Glutamatergic neuron (in vitro differentiated cells): Measurements from ENCODE around the gene PGF. TPM values are rescaled to one million over a fixed set of nuclear protein-coding genes. Genes with fewer than 3 reads are reported as not detected.

Source experiments
- DNase-seq: peaks from one replicate; pipeline ENCODE4 v3.0.0; 2022
- H3K27ac Mint-ChIP-seq: one replicate; pipeline ENCODE4 v1.8.0; 2020; ENCODE audit warnings: mild to moderate bottlenecking, mixed read lengths, inconsistent platforms; ENCODE audit not compliant: unreplicated experiment
- H3K27me3 Mint-ChIP-seq: one replicate; pipeline ENCODE4 v1.8.0; 2020; ENCODE audit warnings: mild to moderate bottlenecking, moderate library complexity, mixed read lengths, inconsistent platforms; ENCODE audit not compliant: unreplicated experiment
- H3K36me3 Mint-ChIP-seq: one replicate; pipeline ENCODE4 v1.8.0; 2020; ENCODE audit warnings: mild to moderate bottlenecking, mixed read lengths, inconsistent platforms; ENCODE audit not compliant: unreplicated experiment
- H3K4me1 Mint-ChIP-seq: one replicate; pipeline ENCODE4 v1.8.0; 2020; ENCODE audit warnings: mild to moderate bottlenecking, low read depth, mixed read lengths, inconsistent platforms; ENCODE audit not compliant: unreplicated experiment
- H3K4me3 Mint-ChIP-seq: one replicate; pipeline ENCODE4 v1.8.0; 2020; ENCODE audit warnings: mild to moderate bottlenecking, mixed read lengths, inconsistent platforms; ENCODE audit not compliant: unreplicated experiment
- H3K9me3 Mint-ChIP-seq: one replicate; pipeline ENCODE4 v1.8.0; 2020; ENCODE audit warnings: mild to moderate bottlenecking, moderate library complexity, mixed read lengths, inconsistent platforms; ENCODE audit not compliant: unreplicated experiment
- total RNA-seq: library from RNA; stranded (reverse); fragmentation: NEBNext Ultra II Directional; extraction: Animal tissue kit (Norgen Biotek cat#: 25700); gene quantifications from one replicate; pipeline ENCODE4 v1.2.1, GENCODE V29; 2021; ENCODE audit not compliant: unreplicated experiment
- TF ChIP-seq, protein P1 (sequence below): fragments of 200-600 bp; sonication (generic); IDR thresholded peaks from one replicate; pipeline ENCODE4 v1.5.0; 2021; ENCODE audit not compliant: partially characterized antibody, unreplicated experiment

PGF gene
- total RNA-seq, 1 donor from 2014 or later: 7.9 TPM

- Mint-ChIP-seq H3K4me3 (no peak overlapping the region), H3K27ac (no peak overlapping the region), H3K36me3 (peaks cover 6% of the 10 kb centered on the region), H3K27me3 (peaks cover 8% of the 10 kb centered on the region), H3K4me1 (peaks cover 2% of the 10 kb centered on the region), H3K9me3 (peaks cover 2% of the 10 kb centered on the region)
- DNase-seq: no peak
- TF ChIP-seq, protein P1, sequence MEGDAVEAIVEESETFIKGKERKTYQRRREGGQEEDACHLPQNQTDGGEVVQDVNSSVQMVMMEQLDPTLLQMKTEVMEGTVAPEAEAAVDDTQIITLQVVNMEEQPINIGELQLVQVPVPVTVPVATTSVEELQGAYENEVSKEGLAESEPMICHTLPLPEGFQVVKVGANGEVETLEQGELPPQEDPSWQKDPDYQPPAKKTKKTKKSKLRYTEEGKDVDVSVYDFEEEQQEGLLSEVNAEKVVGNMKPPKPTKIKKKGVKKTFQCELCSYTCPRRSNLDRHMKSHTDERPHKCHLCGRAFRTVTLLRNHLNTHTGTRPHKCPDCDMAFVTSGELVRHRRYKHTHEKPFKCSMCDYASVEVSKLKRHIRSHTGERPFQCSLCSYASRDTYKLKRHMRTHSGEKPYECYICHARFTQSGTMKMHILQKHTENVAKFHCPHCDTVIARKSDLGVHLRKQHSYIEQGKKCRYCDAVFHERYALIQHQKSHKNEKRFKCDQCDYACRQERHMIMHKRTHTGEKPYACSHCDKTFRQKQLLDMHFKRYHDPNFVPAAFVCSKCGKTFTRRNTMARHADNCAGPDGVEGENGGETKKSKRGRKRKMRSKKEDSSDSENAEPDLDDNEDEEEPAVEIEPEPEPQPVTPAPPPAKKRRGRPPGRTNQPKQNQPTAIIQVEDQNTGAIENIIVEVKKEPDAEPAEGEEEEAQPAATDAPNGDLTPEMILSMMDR: no peak
These were observed 5.3 kb upstream of the PGF start for GRCh38 chr14:74960736-74961135.

- H3K27me3 Mint-ChIP-seq: peaks cover 8% of the 10 kb centered on the region
- DNase-seq: no peak
- H3K27ac Mint-ChIP-seq: no peak overlapping the region
- peaks cover 6% of the 10 kb centered on the region for H3K36me3 Mint-ChIP-seq
- TF ChIP-seq, protein P1: no peak
- no peak overlapping the region for H3K4me3 Mint-ChIP-seq
- H3K4me1 Mint-ChIP-seq: peaks cover 2% of the 10 kb centered on the region
- peaks cover 2% of the 10 kb centered on the region for H3K9me3 Mint-ChIP-seq
These were observed 4.3 kb upstream of the PGF start for GRCh38 chr14:74959596-74960180.

DNA sequence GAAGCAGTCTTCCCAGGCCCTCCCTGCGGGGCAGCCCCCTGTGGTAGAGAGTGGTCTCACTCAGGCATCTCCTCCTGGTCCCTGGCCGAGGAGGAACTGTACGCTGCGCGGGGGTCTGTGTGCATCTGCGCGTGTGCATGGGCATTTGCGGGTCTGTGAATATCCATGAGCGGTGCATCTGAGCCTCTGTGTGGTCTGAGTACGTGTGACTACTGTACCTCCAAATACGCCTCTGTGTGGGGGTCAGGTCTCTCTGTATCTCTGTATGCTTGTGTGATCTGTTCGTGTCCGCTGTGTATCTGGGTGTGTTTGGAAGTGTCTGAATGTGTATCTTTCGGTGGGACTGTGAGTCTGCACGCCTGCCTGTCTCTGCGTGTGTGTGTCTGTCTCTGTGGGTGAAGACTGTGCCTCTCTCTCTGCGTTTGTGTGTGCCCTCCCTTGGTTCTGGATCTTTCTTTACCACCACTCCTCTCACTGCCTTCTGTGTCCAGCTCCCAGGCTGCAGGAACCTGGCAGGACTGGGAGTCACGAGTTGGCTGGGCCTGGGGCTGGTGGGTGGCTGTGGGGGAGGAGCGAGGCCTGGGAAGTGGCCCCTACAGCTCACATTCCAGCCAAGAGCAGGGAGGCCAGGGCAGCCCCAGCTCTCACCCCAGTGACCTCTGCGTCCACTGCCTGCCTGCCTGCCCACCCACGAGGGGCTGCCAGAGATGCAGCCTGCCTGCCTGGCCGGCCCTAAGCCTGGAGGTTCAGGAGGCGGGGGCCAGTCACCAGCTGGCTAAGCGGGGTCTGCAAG is 1.1 kb upstream of the PGF start:
- TF ChIP-seq, protein P1: no peak
- Mint-ChIP-seq H3K4me1 (peaks cover 2% of the 10 kb centered on the region), H3K36me3 (no peaks in the 10 kb centered on the region), H3K9me3 (no peaks in the 10 kb centered on the region), H3K4me3 (peak overlapping the region; percentile 40), H3K27ac (peak overlapping the region; percentile 9), H3K27me3 (no peaks in the 10 kb centered on the region)
- DNase-seq: no peak

DNA sequence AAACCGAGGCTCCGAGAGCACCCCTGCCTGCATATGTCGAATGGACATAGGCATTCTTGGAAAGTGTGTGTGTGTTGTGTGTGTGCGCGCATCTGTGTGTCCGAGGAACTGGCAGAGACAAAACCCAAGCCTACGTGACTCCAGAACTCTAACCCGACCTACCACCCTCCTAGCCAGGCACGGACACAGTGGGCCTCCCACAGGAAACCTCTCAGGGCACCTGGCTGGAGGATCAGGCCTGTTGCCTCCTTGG is 556 bp upstream of the PGF start:
- no peak overlapping the region for H3K4me3 Mint-ChIP-seq
- H3K27ac Mint-ChIP-seq: no peak overlapping the region

GRCh38 chr14:74954947-74955228 is 509 bp downstream of the PGF start:
- Mint-ChIP-seq H3K36me3 (no peaks in the 10 kb centered on the region), H3K27me3 (peaks cover 4% of the 10 kb centered on the region), H3K4me1 (peaks cover 5% of the 10 kb centered on the region), H3K27ac (no peak overlapping the region), H3K9me3 (peaks cover 4% of the 10 kb centered on the region), H3K4me3 (no peak overlapping the region)
- DNase-seq: no peak
- TF ChIP-seq, protein P1: no peak

More for the DNA sequence above, 556 bp upstream of the PGF start:
- Mint-ChIP-seq H3K27me3 (no peaks in the 10 kb centered on the region), H3K9me3 (peaks cover 2% of the 10 kb centered on the region), H3K36me3 (no peaks in the 10 kb centered on the region), H3K4me1 (peaks cover 5% of the 10 kb centered on the region)
- TF ChIP-seq, protein P1: peak; percentile 11
- DNase-seq: no peak
